Erythroblast (primary cell): Measurements from ENCODE around the gene SLC9A2.

Experiments used
- DNase-seq, 2 experiments: peaks; one replicate each; lab custom pipeline; 2025; lab: John Stamatoyannopoulos, UW
- GATA1 ChIP-seq: IDR thresholded peaks from 2 replicates; pipeline ENCODE4 v1.6.1; 2011; ENCODE audit warnings: low read depth, mild to moderate bottlenecking, control low read depth, low read length, moderate library complexity
- POLR2A ChIP-seq: IDR thresholded peaks from 2 replicates; pipeline ENCODE4 v1.6.1; 2011; ENCODE audit warnings: mild to moderate bottlenecking, low read length

SLC9A2 gene

GRCh38 chr2:102737431-102737830 lies 118.1 kb downstream of the SLC9A2 start:
- TF ChIP-seq POLR2A, result no peak
- no peak for TF ChIP-seq GATA1

DNA sequence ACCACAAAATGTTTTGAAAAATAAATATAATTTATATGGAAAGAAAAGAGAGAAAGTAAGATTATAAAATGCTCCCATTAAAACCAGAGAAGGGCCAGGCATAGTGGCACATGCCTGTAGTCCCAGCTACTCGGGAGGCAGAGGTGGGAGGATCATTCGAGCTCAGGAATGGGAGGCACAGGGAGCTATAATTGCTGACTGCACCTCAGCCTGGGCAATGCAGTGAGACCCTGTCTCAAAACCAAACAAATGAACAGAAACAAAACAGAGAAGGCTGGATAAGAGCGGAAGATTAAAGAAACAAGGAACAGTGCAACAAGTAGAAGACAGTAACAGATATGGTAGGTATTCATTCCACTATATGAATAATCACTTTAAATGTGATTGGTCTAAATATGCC lies 123.9 kb downstream of the SLC9A2 start:
- TF ChIP-seq POLR2A (no peak), GATA1 (no peak)
- DNase-seq, result no peak

More at GRCh38 chr2:102737431-102737830, 118.1 kb downstream of the SLC9A2 start:
- no peak for DNase-seq

DNA sequence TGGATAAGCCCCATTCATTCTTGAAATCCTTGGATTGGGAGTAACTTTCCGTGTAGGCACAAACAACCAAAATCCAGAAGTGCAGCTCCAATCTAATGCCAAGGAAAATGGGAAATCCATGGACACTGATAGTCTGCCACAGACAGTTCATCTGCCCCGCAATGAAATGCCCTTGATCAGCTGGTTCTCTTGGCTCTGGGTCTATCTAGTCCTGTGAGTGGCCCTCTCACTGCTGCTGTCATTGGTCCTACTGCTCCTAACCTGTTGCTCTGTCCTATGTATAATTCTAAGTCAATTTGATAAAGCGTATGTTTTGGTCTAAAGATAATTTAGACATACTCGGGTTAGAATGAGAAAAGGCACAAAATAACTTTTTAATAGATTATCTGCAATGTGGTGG lies 128.8 kb downstream of the SLC9A2 start:
- TF ChIP-seq POLR2A, result no peak
- no peak for TF ChIP-seq GATA1
- no peak for DNase-seq

GRCh38 chr2:102749938-102750337 lies 130.6 kb downstream of the SLC9A2 start:
- DNase-seq, result no peak

GRCh38 chr2:102753563-102754159 lies 134.3 kb downstream of the SLC9A2 start:
- DNase-seq, result peak; percentile 49 to 59
- TF ChIP-seq POLR2A (no peak), GATA1 (no peak)

More at GRCh38 chr2:102749938-102750337, 130.6 kb downstream of the SLC9A2 start:
- no peak for TF ChIP-seq GATA1

DNA sequence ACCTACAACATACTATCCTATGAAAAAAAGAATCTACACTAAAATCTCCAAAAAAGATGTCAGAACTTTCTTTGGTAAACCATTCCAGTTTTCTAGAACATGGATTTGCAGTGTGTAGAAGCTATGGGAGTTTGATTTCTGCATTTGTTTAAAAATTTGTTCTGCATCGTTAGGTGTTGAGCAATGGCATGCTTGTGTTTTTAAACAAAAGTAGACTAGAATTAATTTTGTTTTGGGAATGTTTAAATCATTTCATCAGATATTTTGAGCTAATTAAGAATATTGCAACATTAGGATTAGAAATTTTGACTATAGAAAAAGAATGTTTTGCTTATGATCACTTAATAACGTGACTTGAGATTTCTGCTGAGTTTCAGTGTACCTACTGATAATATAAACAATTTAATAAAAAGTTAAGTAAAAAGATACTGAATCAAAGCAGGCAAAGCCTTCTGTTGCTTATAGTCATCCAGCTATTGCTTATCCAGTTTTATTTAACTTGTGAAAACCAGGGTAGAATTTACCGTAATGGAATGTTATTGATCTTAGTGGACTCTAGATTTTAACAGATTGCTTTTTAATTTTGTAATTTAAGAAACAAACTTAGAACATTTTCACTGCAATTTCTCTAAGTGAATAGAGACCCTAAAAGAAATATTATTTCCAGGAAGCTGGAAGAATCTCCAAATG lies 135.2 kb downstream of the SLC9A2 start:
- TF ChIP-seq POLR2A (no peak), GATA1 (no peak)
- DNase-seq, result no peak

DNA sequence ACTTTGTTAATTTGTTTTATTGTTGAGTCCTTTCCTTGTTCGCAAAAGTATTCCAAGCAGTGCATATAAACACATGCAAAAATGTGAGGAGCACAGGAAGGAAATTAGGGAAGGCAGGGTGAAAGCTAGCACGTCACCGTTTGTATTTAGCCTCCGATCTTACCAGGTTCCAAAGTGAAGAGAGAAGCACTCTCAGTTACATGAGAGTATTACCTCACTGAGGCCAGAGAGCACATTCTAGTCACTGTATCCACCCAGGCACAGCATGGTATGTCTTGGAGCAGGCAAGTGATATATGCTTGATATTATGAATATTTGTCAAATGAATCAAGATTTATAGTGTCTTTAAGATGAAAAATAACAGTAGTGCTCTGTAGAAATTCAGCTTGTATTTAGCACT lies 135.9 kb downstream of the SLC9A2 start:
- DNase-seq, result no peak
- TF ChIP-seq GATA1 (no peak), POLR2A (no peak)

DNA sequence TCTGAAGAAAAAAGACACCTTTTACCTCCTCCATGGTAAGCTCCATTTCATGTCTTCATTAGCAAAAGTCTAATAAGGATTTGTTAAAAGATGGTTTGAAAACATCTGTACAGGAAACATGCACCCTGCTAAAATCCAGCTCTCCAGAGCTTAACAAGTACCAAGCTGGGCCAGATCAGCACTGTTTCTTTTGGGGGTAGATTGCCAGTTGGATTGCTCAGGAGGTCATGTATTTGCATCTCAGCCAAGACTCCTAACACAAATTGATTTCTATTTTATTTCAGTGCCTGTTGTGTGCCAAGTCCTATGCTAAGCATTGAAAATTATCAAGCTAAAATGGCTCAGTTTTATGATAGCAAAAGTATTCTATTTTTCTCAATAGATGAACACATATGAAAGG lies 139.1 kb downstream of the SLC9A2 start:
- TF ChIP-seq GATA1, result no peak
- TF ChIP-seq POLR2A, result no peak
- no peak for DNase-seq
